ENCODE data around the gene ARF1.

Gene ARF1

DNA sequence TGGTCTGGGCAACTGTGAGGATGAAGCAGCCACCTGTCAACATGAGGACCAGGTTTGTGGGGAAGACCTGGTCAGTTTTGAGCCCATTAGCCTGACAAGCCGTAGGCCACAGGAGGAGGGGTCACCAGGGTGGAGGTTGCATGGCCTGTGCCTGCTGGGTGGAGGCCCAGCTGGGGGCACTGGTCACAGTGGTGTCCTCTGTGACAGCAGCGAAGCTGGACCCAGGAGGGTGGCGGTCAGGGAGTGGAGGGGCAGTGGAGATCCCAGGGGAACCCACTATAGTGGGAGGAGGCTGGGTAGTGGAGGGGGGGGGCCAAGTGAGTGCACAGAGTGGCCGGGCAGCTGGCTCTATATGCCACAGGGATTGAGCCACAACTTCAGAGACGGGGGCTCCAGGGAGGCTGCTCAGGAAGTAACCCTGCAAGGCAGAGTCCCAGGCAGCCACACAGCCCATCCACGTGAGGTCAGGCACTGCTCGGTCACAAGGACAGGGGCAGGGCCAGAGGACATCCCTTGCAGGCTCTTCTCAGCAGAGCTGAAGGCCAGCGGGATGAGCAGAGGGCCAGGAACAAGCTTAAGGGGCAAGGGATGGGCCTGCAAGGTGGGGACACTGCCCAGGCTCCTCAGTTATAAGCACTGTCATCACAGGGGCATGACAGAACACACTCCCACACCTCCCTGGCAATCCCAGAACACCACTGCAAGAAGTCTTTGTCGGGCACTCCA is 22.9 kb downstream of the ARF1 start:
- DNase-seq (ENCODE audit: low read depth) = no peak
- no peak overlapping the region for H3K4me3 ChIP-seq (replicated peaks; ENCODE audit: low read depth, low read length)
- TF ChIP-seq, protein P1, sequence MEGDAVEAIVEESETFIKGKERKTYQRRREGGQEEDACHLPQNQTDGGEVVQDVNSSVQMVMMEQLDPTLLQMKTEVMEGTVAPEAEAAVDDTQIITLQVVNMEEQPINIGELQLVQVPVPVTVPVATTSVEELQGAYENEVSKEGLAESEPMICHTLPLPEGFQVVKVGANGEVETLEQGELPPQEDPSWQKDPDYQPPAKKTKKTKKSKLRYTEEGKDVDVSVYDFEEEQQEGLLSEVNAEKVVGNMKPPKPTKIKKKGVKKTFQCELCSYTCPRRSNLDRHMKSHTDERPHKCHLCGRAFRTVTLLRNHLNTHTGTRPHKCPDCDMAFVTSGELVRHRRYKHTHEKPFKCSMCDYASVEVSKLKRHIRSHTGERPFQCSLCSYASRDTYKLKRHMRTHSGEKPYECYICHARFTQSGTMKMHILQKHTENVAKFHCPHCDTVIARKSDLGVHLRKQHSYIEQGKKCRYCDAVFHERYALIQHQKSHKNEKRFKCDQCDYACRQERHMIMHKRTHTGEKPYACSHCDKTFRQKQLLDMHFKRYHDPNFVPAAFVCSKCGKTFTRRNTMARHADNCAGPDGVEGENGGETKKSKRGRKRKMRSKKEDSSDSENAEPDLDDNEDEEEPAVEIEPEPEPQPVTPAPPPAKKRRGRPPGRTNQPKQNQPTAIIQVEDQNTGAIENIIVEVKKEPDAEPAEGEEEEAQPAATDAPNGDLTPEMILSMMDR (IDR thresholded peaks at IDR 0.05; ENCODE audit: low read length, missing control alignments) = no peak

DNA sequence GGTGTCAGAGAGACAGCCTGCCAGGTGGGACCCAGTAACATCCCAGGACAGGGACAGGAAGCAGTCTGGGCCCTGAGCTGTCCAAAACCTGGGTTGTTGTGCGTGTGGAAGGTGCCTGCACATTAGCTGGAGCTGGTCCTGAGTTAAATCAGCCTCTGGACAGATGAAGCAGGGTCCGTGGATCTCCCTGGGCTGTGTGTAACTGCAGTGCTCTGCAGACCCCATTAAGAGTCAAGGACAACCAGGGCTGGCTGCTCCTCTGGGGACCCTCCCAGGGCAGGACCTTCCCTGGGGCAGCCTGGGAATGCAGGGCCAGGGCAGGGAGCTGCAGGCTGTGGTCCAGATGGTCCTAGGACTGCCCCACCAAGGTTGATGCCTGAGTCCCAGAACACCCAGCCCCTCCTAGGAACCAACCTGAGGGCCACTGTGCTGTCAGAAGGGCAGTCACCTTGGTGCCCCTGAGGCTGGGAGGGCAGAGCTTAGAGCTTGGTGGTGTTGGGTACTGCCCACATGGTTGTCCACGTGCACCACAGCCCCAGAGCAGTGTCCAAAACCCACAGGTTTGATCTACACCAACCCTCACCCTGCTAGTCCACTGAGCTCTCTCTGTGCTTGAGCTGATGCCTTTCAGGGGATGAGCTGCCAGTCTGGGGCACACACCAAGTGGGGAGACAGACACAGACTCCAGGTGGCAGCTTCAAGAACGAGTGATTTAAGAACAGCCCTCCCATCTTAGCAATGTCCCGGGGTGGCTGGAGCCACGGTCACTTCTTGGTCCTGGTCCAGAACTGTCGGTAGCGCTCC is 23.7 kb downstream of the ARF1 start:
- no peak for DNase-seq (ENCODE audit: low read depth)
- TF ChIP-seq, protein P1 (IDR thresholded peaks at IDR 0.05; ENCODE audit: low read length, missing control alignments) = no peak
- H3K4me3 ChIP-seq (replicated peaks; ENCODE audit: low read depth, low read length) = no peak overlapping the region

DNA sequence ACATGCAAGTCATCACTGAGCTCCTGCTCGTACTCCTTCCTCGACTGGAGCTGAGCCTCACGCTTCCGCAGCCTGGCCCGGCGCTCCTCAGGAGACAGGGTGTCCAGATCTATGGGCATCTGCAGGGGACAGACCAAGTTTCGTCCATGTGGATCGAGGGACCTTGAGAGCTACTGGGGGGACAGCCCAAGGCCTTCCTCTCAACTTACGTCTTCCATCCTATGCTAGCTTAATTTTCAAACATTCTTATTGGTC is 24.2 kb downstream of the ARF1 start:
- no peak for DNase-seq (ENCODE audit: low read depth)
- no peak overlapping the region for H3K4me3 ChIP-seq (replicated peaks; ENCODE audit: low read depth, low read length)
- TF ChIP-seq, protein P1 (IDR thresholded peaks at IDR 0.05; ENCODE audit: low read length, missing control alignments) = no peak

DNA sequence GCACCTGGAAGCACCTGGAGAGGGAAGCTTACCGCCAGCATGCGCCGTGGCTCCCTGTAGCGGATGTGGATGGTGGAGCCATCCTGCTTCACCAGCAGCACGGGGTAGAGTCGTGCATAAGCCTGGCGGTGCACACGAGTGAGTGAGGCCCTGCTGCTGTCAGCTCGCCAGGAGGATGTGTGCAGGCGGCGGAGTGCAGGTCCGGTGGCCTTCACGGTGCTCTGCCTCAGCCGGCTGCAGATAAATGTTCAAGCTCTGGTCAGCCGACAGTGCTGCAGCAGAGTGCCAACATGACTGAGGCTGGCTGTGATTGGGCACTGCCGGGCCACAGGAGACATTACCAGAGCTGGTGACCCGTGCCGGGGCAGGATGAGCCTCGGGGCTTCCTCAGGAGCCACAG is 25.1 kb downstream of the ARF1 start:
- H3K4me3 ChIP-seq (replicated peaks; ENCODE audit: low read depth, low read length) = no peak overlapping the region
- TF ChIP-seq, protein P1 (IDR thresholded peaks at IDR 0.05; ENCODE audit: low read length, missing control alignments) = no peak
- DNase-seq (ENCODE audit: low read depth) = no peak

DNA sequence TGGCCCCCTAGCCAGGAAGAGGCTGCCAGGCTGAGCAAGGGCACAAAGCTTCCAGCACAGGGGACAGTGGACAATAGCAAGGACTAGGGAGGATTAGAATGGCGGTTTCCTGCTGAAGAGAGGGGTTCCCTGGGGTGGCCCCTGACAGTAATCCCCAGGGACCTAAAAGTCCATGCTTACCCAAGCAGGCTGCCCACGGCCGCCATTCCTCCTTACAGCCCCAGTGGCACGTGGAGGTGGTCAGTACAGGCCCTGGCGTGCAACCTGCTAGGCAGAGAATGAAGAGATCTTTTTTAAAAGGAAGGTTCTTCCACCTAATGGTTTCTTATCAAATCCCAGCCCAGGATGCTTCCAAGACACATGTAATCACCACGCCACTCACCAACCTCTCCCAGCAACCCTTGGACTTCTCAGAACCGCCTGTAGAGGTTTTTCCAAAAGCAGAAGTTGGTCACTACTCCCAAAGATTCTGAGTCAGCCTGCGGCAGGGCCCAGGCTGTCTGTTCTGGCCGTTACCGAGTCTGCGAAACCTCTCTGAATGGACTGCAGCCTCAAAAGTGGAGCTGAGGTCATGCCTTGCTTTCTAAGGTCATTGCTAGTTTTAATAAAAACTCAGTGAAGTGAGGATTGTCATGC is 25.7 kb downstream of the ARF1 start:
- TF ChIP-seq, protein P1 (IDR thresholded peaks at IDR 0.05; ENCODE audit: low read length, missing control alignments) = no peak
- H3K4me3 ChIP-seq (replicated peaks; ENCODE audit: low read depth, low read length) = peak overlapping the region; percentile 95
- DNase-seq (ENCODE audit: low read depth) = no peak

DNA sequence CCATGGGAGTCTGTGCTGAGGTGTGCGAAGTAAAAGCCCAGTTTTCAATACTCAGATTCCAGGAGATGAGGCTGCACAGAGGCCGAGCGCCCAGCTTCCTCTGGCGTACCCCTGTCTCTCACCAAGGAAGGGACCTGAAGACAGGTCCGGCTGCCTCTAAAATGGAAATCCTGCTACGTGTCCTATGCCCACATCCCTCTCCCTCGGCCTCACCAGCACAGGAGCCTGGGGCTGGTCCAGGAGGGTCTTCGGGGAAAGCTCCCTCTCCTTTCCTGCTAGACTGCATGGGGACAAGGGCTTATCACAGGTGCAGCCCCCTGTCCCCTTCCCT is 26.2 kb downstream of the ARF1 start:
- TF ChIP-seq, protein P1 (IDR thresholded peaks at IDR 0.05; ENCODE audit: low read length, missing control alignments) = no peak
- no peak for DNase-seq (ENCODE audit: low read depth)
- peak overlapping the region; percentile 95 for H3K4me3 ChIP-seq (replicated peaks; ENCODE audit: low read depth, low read length)

All from fibroblast of pulmonary artery (primary cell).